ENCODE data around the gene NDST3. TPM values are rescaled to one million over a fixed set of nuclear protein-coding genes. Genes with fewer than 3 reads are reported as not detected.

The NDST3 gene
- total RNA-seq, 1 experiment from 2014 or later = 0.57 TPM

DNA sequence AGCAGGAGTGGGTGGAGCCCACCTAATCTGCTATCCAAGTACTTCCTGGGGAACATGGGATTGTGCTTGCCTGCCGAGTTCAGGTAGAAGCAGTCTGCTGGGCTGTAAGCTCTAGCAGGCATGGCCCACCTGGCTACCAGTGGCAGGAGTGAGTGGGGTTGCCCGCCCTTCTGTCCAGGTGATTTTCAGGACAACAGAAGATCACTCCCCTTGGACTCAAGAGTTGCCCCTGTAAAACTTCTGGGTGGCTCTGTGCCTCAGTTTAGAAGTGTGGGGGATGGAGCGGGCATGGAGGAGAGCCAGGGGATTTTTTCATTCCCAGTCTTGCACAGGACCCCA is 43.5 kb downstream of the NDST3 start:
- no peak for DNase-seq (ENCODE audit: low read depth)

DNA sequence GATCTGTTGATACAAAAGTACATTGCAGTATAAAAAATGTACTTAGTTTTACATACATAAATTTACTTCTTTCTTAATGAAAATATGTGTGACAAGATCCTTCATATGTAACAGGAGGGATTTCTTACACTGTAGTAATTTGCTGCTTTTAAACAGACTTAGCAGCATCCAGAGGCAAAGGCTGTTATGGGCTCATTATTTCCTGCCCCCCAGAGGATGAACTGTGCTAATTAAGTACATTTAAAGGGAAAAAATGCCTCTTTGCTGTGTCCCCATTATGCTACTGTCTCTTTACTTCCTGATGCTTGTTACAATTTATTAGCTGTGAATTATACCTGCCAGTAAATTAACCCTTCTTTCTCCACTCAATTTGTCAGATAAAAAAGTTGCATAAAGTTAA is 47.1 kb downstream of the NDST3 start:
- no peak for DNase-seq (ENCODE audit: low read depth)

GRCh38 chr4:118082182-118082581 is 47.9 kb downstream of the NDST3 start:
- no peak for DNase-seq (ENCODE audit: low read depth)

GRCh38 chr4:118085700-118086099 is 51.4 kb downstream of the NDST3 start:
- DNase-seq (ENCODE audit: low read depth) = no peak

DNA sequence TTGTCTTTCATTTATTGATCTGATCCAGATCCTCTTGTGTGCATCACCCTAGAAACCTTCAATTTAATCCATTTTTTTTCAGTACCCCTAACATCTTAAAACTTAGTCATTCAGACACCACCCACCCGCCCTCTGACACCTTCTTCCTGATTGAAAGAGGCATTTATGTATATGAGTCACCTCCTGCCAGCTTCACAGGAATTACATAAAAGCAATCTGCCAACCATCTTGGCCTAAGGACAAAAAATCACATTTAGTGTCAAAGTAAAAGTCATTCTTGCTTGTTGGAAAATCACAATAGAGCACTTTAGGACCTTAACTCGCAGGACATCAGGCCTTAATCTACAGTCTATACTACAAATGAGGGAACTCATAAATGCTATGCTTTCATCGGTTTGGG is 52.1 kb downstream of the NDST3 start:
- DNase-seq (ENCODE audit: low read depth) = peak; percentile 55

- no peak for DNase-seq (ENCODE audit: low read depth)
Measured at GRCh38 chr4:118087366-118087765, 53.1 kb downstream of the NDST3 start.

DNA sequence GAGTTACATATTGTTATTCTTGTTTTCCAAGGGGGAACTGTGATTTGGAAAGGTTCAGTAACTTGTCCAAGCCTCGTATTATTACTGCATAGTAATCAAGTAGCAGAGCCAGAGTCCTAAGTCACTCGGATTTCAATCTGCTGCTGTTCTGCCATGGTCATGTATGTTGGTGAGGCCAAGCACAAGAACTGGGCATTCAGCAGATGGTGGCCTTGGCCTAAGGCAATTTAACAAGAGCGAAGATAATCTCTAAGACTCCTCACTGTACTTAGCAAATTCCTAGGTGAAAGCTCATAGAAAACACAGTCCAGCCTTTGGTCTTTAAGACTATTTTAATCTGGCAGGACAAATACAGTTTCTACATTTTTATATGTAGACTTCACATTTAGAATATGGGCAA is 64.8 kb downstream of the NDST3 start:
- DNase-seq (ENCODE audit: low read depth) = no peak

- no peak for DNase-seq (ENCODE audit: low read depth)
Measured at GRCh38 chr4:118102195-118102594, 67.9 kb downstream of the NDST3 start.

GRCh38 chr4:118112117-118113046 is 78.1 kb downstream of the NDST3 start:
- DNase-seq (ENCODE audit: low read depth) = peak; percentile 5

GRCh38 chr4:118113220-118113619 is 78.9 kb downstream of the NDST3 start:
- DNase-seq (ENCODE audit: low read depth) = no peak

- DNase-seq (ENCODE audit: low read depth) = no peak
Measured at GRCh38 chr4:118114720-118115119, 80.4 kb downstream of the NDST3 start.

GRCh38 chr4:118120120-118120760 is 86.0 kb downstream of the NDST3 start:
- no peak for DNase-seq (ENCODE audit: low read depth)

- peak; percentile 30 for DNase-seq (ENCODE audit: low read depth)
Measured at GRCh38 chr4:118124997-118125396, 90.7 kb downstream of the NDST3 start.

GRCh38 chr4:118139241-118139640 is 105.0 kb downstream of the NDST3 start:
- no peak for DNase-seq (ENCODE audit: low read depth)

DNA sequence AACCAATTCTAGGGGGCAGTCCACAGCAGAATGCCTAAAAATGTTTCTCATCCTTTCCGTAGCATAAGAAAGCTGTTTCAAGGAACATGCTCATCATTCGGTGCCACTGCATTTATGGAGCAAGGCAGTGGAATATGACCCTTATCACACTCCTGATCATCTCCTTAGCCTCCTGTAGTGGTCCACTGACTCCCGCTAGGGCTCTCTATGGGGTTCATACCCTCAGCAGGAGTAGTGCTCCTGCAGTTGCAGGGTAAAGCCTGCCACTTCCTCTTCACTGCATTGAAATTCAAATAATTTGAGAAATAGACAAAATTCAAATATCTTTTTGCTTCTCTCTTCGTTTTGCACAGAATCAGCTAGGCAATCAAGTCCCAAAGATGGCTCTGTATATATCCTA is 107.0 kb downstream of the NDST3 start:
- DNase-seq (ENCODE audit: low read depth) = no peak

- peak; percentile 3 for DNase-seq (ENCODE audit: low read depth)
Measured at GRCh38 chr4:118154649-118155048, 120.4 kb downstream of the NDST3 start.

DNA sequence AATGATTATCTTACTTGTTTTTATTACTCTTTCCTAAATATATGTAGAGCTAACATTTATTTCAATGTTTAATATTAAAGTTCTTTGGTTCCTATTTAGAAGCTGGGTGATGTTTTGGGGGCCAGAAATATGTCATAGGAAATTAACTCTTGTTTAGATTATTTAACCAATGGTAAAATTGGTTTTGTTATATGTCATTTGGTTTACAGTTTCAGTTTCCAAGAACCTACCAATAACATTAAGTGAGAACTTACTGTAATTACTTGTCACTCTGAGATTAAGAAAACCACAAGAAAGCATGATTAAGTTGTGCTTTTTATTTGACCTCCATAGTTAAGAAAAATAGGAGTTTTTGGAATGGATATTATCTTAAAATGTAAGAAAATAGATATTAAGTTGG is 121.2 kb downstream of the NDST3 start:
- no peak for DNase-seq (ENCODE audit: low read depth)

DNA sequence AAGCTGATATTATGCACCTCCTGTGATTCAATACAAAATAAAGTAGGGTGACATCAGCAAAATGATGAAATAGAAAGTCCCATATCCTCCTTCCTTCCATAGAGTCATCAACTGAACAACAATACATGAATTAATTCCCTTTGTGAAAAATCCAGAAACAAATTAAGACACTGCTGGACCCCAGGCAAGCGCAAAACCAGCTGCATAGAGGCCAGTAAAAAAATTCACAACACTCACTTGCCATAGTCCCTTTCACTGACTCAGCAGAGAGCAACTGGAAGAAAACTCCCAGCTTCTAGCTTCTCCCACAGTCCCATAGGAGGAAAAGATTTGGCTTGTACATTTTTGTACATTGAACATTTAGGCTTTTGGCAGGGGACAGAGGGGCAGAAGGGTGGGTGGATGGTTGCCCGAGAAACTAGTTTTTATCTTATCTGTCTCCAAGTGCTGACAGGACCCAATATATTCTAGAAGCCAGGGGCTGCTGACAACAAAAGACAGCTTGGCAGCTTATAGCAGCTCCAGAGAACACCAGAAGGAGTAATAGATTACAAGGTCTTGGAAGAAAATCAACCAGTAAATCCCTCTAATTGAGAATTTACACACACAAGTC is 124.6 kb downstream of the NDST3 start:
- DNase-seq (ENCODE audit: low read depth) = no peak

DNA sequence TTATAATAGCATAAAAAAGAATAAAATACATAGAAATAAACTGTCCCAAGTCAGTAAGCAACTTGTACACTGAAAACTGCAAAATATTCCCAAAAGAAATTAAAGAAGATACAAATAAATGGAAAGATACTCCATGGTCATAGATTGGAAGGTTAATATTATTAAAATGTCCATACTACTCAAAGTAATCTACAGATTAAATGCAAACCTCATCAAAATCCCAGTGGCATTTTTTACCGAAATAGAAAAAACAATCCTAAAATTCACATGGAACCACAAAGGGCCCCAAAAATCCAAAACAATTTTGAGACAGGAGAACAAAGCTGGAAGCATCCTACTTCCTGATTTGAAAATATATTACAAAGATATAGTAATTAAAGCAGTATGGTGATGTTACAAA is 133.0 kb downstream of the NDST3 start:
- no peak for DNase-seq (ENCODE audit: low read depth)

DNA sequence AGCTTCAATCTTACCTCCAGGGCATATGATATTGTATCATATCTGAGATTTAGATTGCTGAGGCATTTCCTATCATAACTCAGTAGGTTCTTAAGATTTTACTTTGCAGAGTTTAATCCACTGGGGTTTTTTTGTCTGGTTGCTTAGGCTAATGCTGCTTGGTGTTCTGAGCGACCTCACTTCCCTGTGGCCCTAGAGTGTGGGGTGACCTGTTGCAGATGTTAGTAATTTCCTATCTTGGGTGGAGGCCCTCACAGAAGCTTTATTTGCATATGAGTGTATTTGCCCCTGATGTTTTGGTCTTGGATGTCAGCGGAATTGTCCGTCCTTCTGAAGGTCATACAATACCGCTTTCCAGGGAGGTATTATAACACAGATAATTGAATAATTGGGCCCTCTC is 137.1 kb downstream of the NDST3 start:
- no peak for DNase-seq (ENCODE audit: low read depth)

DNA sequence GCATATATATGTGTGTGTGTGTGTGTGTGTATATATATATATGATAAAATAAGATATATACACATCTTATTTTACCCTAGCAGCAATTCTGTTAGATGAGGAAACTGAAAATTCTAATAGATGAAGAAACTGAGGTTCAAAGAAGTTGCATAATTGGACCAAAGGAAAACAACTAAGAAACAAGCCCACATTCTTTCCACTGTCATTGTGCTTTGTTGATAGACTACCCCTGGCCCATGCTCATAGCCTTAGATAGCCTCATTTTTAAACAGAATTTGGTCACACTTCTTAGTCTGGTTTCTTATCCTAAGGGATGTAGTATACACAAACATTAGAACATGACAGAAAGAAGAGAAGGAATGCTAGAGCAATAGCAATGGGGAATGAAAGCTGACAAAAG is 138.8 kb downstream of the NDST3 start:
- no peak for DNase-seq (ENCODE audit: low read depth)

GRCh38 chr4:118173956-118174725 is 139.9 kb downstream of the NDST3 start:
- DNase-seq (ENCODE audit: low read depth) = peak; percentile 60

All from Daoy (cell line).